ENCODE results near the gene LCE1C.

The LCE1C gene

GRCh38 chr1:152759453-152760173 lies 46.8 kb downstream of the LCE1C start:
- no peak for DNase-seq

- DNase-seq = no peak
Measured at GRCh38 chr1:152758636-152759035, 47.8 kb downstream of the LCE1C start.

GRCh38 chr1:152757747-152758146 lies 48.7 kb downstream of the LCE1C start, which contains the start of gene KPRP:
TSS of gene KPRP (plus strand) at chr1:152758025. CDS start at chr1:152759589, 1,564 bp downstream.
- DNase-seq = no peak

GRCh38 chr1:152756872-152757271 lies 49.6 kb downstream of the LCE1C start:
- no peak for DNase-seq

Measured in activated CD4-positive, alpha-beta T cell treated with anti-CD3 and anti-CD28 coated beads, Interleukin-2, amount 50 U/mL, for 16 hours (primary cell).